Transverse colon (tissue), 3 donors: ENCODE measurements around the gene GCC2.

Experiments used
- POLR2A ChIP-seq: fragments of 450-650 bp; IDR thresholded peaks from one replicate; pipeline ENCODE4 v1.6.1; 2016; ENCODE audit warnings: antibody characterized with exemption, mild to moderate bottlenecking, moderate library complexity
- TF ChIP-seq, protein P1 (sequence below), 5 experiments: fragments of 200-600 bp in 3 of 5; fragments of 450-650 bp in 2 of 5; sonication (generic) in 3 of 5; IDR thresholded peaks; 1 replicate in 2 of 5; 2 replicates in 3 of 5; pipeline ENCODE4 v1.5.1; 2016 to 2017; ENCODE audit warnings: antibody characterized with exemption in 5 of 5, inconsistent platforms in 3 of 5, mild to moderate bottlenecking in 2 of 5, moderate library complexity in 1 of 5

GRCh38 chr2:108555572-108555971 is 106.6 kb downstream of the GCC2 start:
- no peak for TF ChIP-seq POLR2A
- TF ChIP-seq, protein P1, sequence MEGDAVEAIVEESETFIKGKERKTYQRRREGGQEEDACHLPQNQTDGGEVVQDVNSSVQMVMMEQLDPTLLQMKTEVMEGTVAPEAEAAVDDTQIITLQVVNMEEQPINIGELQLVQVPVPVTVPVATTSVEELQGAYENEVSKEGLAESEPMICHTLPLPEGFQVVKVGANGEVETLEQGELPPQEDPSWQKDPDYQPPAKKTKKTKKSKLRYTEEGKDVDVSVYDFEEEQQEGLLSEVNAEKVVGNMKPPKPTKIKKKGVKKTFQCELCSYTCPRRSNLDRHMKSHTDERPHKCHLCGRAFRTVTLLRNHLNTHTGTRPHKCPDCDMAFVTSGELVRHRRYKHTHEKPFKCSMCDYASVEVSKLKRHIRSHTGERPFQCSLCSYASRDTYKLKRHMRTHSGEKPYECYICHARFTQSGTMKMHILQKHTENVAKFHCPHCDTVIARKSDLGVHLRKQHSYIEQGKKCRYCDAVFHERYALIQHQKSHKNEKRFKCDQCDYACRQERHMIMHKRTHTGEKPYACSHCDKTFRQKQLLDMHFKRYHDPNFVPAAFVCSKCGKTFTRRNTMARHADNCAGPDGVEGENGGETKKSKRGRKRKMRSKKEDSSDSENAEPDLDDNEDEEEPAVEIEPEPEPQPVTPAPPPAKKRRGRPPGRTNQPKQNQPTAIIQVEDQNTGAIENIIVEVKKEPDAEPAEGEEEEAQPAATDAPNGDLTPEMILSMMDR (IDR thresholded peaks at IDR 0.05): no peak
